SU-DHL-6 (cell line): Measurements from ENCODE around the gene LRRK1.

ENCODE experiments used
- CTCF ChIP-seq: fragments of 200-600 bp; sonication (generic); IDR thresholded peaks from one replicate; pipeline ENCODE4 v1.5.1; 2017; ENCODE audit warnings: antibody characterized with exemption, mild to moderate bottlenecking, low read length, moderate library complexity; ENCODE audit not compliant: insufficient read depth, poor library complexity, severe bottlenecking
- EZH2phosphoT487 ChIP-seq: fragments of 200-600 bp; sonication (generic), shearing (Covaris generic); conservative IDR thresholded peaks from 2 replicates; pipeline ENCODE4 v1.6.1; 2018; ENCODE audit warnings: mild to moderate bottlenecking, antibody characterized with exemption, low read length, moderate library complexity, mixed read lengths

DNA sequence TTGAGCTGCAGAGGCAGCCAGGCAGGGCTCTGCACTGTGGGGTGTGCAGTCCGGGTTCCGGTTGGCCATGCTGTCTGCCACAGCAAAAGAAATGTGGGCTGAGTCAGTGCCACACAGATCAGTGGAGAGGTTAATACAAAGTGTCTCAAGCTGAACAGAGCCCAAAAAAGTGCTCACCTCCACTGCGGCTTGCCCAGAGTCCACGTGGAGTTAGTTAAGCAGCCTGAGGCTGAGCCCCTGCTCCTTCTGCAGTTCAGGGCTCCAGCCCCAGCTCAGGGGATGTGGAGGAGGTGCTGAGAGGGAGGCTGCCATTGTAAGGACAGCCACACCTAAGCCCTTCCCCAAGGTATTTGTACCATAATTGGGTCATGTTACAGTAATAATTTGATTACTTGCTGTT, 85.3 kb downstream of the LRRK1 start:
- no peak for TF ChIP-seq CTCF
- no peak for TF ChIP-seq EZH2phosphoT487
